ENCODE measurements around the gene PDE4C. TPM values are rescaled to one million over a fixed set of nuclear protein-coding genes. Genes with fewer than 3 reads are reported as not detected.

Gene PDE4C
- not detected in 2 replicates for total RNA-seq (ENCODE audit: low replicate concordance)

DNA sequence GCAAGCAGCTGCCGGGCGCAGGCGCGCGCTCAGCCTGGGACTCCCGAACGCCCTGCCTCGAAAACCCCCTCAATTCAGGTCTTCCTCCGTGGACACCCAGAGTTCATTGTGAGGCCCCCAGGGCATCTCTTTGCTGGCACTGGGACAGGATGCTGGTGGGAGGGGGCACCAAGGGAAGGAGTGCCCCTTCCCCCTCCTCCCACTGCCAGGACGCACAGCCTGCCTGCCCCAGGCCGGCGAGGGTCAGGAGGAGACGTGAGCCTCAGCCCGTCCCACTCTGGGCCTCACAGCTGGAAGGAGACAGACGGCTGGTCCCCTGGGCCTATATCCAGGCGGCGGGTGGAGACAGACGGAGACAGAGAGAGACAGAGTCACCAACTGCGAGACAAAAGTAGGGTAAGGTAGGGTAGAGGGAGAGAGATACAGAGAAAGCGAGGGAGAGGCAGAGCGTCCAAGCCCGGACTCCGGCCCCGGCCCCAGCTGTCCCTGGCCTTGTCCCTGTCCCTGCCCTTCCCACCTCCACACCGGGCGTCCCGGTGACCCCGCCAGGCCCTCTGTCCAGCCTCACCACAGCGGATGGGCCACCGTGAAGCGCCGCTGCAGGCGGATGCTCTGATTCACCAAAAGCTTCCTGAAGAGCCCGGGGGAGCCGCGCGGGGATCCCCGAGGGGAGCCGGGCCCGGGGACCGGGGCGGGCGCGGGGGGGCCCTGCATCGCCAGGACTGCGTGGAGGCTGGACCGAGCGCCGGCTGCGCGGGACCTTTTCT is at the start of gene PDE4C:
Gene PDE4C (minus strand): TSS at position 737 of the 767 bp plus-strand sequence. CDS start 23 bp downstream, at position 714.
- DNase-seq (ENCODE audit: low read depth), result no peak
- no peak within 1 kb of the TSS for H3K4me3 ChIP-seq (ENCODE audit: low read depth, low read length)
- TF ChIP-seq, protein P1, sequence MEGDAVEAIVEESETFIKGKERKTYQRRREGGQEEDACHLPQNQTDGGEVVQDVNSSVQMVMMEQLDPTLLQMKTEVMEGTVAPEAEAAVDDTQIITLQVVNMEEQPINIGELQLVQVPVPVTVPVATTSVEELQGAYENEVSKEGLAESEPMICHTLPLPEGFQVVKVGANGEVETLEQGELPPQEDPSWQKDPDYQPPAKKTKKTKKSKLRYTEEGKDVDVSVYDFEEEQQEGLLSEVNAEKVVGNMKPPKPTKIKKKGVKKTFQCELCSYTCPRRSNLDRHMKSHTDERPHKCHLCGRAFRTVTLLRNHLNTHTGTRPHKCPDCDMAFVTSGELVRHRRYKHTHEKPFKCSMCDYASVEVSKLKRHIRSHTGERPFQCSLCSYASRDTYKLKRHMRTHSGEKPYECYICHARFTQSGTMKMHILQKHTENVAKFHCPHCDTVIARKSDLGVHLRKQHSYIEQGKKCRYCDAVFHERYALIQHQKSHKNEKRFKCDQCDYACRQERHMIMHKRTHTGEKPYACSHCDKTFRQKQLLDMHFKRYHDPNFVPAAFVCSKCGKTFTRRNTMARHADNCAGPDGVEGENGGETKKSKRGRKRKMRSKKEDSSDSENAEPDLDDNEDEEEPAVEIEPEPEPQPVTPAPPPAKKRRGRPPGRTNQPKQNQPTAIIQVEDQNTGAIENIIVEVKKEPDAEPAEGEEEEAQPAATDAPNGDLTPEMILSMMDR (IDR thresholded peaks at IDR 0.05; ENCODE audit: insufficient read depth, low read length), result no peak

DNA sequence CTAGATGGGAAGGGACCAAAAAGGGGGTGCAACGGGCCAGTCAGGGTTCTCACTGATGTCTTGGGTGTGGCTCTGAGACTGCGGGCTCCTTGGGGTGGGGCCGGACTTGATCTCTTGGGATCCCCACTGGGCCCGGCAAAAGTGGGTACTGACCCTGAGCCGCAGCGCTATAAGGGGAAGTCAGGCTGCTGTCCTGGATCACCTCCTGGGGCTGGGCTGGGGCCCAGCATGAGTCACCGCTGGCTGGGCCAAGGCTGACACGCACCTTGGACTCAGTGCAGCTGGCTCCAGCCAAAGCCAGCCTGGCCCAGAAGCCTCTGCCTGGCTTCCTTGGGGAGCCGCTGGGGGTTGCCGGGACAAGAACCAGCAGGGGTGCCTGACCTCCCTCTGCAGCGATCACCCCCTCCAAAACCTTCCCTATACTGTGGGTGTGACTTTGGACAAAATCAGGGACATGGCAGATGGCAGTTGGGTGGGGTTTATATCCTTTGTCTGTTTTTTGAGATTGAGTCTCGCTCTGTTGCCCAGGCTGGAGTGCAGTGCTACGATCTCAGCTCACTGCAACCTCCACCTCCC is 48.6 kb upstream of the PDE4C start:
- H3K4me3 ChIP-seq (ENCODE audit: low read depth, low read length), result no peak overlapping the region
- TF ChIP-seq, protein P1 (IDR thresholded peaks at IDR 0.05; ENCODE audit: insufficient read depth, low read length), result no peak
- peak; percentile 91 for DNase-seq (ENCODE audit: low read depth)

DNA sequence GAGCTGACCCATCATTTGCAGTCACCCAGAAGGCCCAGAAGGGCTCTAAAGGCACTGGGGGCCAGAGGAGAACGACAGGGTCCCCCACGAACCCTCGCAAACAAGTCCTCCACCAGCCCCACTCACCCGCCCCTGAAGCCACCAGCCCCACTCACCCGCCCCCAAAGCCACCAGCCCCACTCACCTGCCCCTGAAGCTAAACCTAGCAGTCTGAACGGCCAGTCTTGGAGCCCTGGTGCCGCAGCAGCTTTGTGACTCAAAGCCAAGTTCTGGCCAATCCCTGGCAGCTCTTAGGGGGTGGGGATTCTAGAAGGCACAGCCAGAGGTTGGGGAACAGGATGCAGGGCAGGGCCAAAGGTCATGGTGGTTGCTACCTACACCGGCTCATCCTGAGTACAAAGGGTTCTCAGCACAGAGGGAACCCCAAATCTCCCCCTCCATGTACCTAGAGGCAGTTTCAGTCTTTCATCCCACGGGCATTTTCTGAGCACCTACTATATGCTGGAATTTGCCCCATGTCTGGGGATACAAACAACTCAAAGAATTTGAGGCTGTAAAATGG is 48.1 kb upstream of the PDE4C start, which contains the start of gene IQCN:
Gene IQCN (minus strand): TSS at position 234 of the 562 bp plus-strand sequence. CDS start 4,974 bp downstream, outside the sequence.
- DNase-seq (ENCODE audit: low read depth), result peak; percentile 43
- H3K4me3 ChIP-seq (ENCODE audit: low read depth, low read length), result no peak within 1 kb of the TSS

GRCh38 chr19:18273561-18274218 is 47.5 kb upstream of the PDE4C start:
- no peak overlapping the region for H3K4me3 ChIP-seq (ENCODE audit: low read depth, low read length)
- DNase-seq (ENCODE audit: low read depth), result no peak
- TF ChIP-seq, protein P1 (IDR thresholded peaks at IDR 0.05; ENCODE audit: insufficient read depth, low read length), result no peak

More for the DNA sequence above, 48.1 kb upstream of the PDE4C start, which contains the start of gene IQCN:
- TF ChIP-seq, protein P1 (IDR thresholded peaks at IDR 0.05; ENCODE audit: insufficient read depth, low read length), result no peak

GRCh38 chr19:18271433-18271841 is 45.2 kb upstream of the PDE4C start:
- no peak overlapping the region for H3K4me3 ChIP-seq (ENCODE audit: low read depth, low read length)
- TF ChIP-seq, protein P1 (IDR thresholded peaks at IDR 0.05; ENCODE audit: insufficient read depth, low read length), result no peak
- peak; percentile 56 for DNase-seq (ENCODE audit: low read depth)

GRCh38 chr19:18270326-18270725 is 44.1 kb upstream of the PDE4C start:
- no peak for DNase-seq (ENCODE audit: low read depth)
- no peak overlapping the region for H3K4me3 ChIP-seq (ENCODE audit: low read depth, low read length)
- TF ChIP-seq, protein P1 (IDR thresholded peaks at IDR 0.05; ENCODE audit: insufficient read depth, low read length), result no peak

All from fibroblast of the aortic adventitia (primary cell).